GM23248 (cell line): Measurements from ENCODE around the gene KIF9. TPM values are rescaled to one million over a fixed set of nuclear protein-coding genes. Genes with fewer than 3 reads are reported as not detected.
"Not testable (repeated sequence)": the region's sequence is repeated elsewhere in the genome, so short reads cannot be mapped to it uniquely, and the experiment has no call there.

ENCODE experiments used
- DNase-seq: peaks from one replicate; pipeline ENCODE4 v3.0.0-alpha.2; 2015
- H2AFZ ChIP-seq: fragments of 200-600 bp; sonication (generic); 2 replicates; pipeline ENCODE4 v1.6.1; 2016; ENCODE audit warnings: antibody characterized with exemption
- H3F3A ChIP-seq: fragments of 200-600 bp; sonication (generic); 2 replicates; pipeline ENCODE4 v1.6.1; 2016; ENCODE audit warnings: mild to moderate bottlenecking, antibody characterized with exemption, mixed run types; ENCODE audit not compliant: insufficient read depth
- H3K27ac ChIP-seq: fragments of 200-600 bp; sonication (generic); 2 replicates; pipeline ENCODE4 v1.5.1; 2016; ENCODE audit warnings: mild to moderate bottlenecking
- H3K27me3 ChIP-seq: fragments of 200-600 bp; sonication (generic); replicated peaks from 2 replicates; pipeline ENCODE4 v1.6.1; 2016; ENCODE audit warnings: mild to moderate bottlenecking; ENCODE audit not compliant: insufficient read depth
- H3K36me3 ChIP-seq: fragments of 200-600 bp; sonication (generic); 2 replicates; pipeline ENCODE4 v1.6.1; 2016; ENCODE audit warnings: low read depth, mild to moderate bottlenecking
- H3K4me1 ChIP-seq: fragments of 200-600 bp; sonication (generic); 2 replicates; pipeline ENCODE4 v1.6.1; 2016; ENCODE audit warnings: mild to moderate bottlenecking; ENCODE audit not compliant: insufficient read depth
- H3K4me2 ChIP-seq: fragments of 200-600 bp; sonication (generic); one replicate; pipeline ENCODE4 v1.6.1; 2016; ENCODE audit warnings: mild to moderate bottlenecking; ENCODE audit not compliant: unreplicated experiment
- H3K4me3 ChIP-seq: fragments of 200-600 bp; sonication (generic); 2 replicates; pipeline ENCODE4 v1.5.1; 2016; ENCODE audit warnings: mild to moderate bottlenecking
- H3K79me2 ChIP-seq: fragments of 200-600 bp; sonication (generic); 2 replicates; pipeline ENCODE4 v1.6.1; 2016; ENCODE audit warnings: mild to moderate bottlenecking; ENCODE audit not compliant: insufficient read depth
- H3K9ac ChIP-seq: fragments of 200-600 bp; sonication (generic); 2 replicates; pipeline ENCODE4 v1.6.1; 2016; ENCODE audit warnings: mild to moderate bottlenecking
- H3K9me2 ChIP-seq: fragments of 200-600 bp; sonication (generic); 2 replicates; pipeline ENCODE4 v1.6.1; 2016; ENCODE audit warnings: mixed run types, mild to moderate bottlenecking, moderate library complexity; ENCODE audit not compliant: insufficient read depth
- H3K9me3 ChIP-seq: fragments of 200-600 bp; sonication (generic); one replicate; pipeline ENCODE4 v1.6.1; 2017; ENCODE audit warnings: low read depth
- H4K20me1 ChIP-seq: fragments of 200-600 bp; sonication (generic); 2 replicates; pipeline ENCODE4 v1.6.0; 2016; ENCODE audit not compliant: insufficient read depth
- EZH2 ChIP-seq: fragments of 200-600 bp; sonication (generic); IDR thresholded peaks from 2 replicates; pipeline ENCODE4 v1.6.1; 2018; ENCODE audit warnings: antibody characterized with exemption, mild to moderate bottlenecking; ENCODE audit not compliant: insufficient read depth, poor library complexity, severe bottlenecking
- EZH2phosphoT487 ChIP-seq: fragments of 200-600 bp; sonication (generic); IDR thresholded peaks from 2 replicates; pipeline ENCODE4 v1.6.1; 2018; ENCODE audit warnings: antibody characterized with exemption, moderate library complexity, mild to moderate bottlenecking, low read depth; ENCODE audit not compliant: insufficient read depth
- WGBS, 2 experiments: methylation state at CpG; one replicate each; pipeline ENCODE4 v1.1.6; 2015 to 2017; ENCODE audit warnings: low lambda C conversion rate in 2 of 2, low coverage in 1 of 2; ENCODE audit errors: missing lambda C conversion rate in 2 of 2; 5-methylcytosine and 5-hydroxymethylcytosine counted together
- in situ Hi-C: fragments of 300-500 bp; cut with MboI; formaldehyde crosslinking; loops from 2 replicates; pipeline ENCODE4 v1.15.0; 2020
- polyA plus RNA-seq: library from polyadenylated mRNA; unstranded; fragments of >200 nt; fragmentation: Nextera tagmentation; extraction: Ambion mirVana; gene quantifications from 2 replicates; pipeline ENCODE4 v1.2.1, GENCODE V29; 2016
- total RNA-seq: library from RNA; depleted of rRNA; stranded (reverse); fragments of >200 nt; shearing (Covaris generic); gene quantifications from 2 replicates; pipeline ENCODE4 v1.2.3, GENCODE V29; 2014

KIF9 gene
- total and polyA plus RNA-seq, 2 experiments from 2014 or later, result 5.8 to 14.6 TPM

GRCh38 chr3:47210863-47211405, 71.7 kb downstream of the KIF9 start:
- no peaks in the 10 kb centered on the region for H4K20me1 ChIP-seq
- H3K4me1 ChIP-seq, result no peaks in the 10 kb centered on the region
- no peaks in the 10 kb centered on the region for H3K36me3 ChIP-seq
- no peak for TF ChIP-seq EZH2
- TF ChIP-seq EZH2phosphoT487, result no peak
- no peaks in the 10 kb centered on the region for H3K79me2 ChIP-seq
- H3K9me3 ChIP-seq, result no peaks in the 10 kb centered on the region
- DNase-seq, result no peak
- 93 to 94% methylated on average over 3 of the region's 3 CpGs for WGBS, 2 experiments
- H2AFZ ChIP-seq, result no peak overlapping the region
- no peaks in the 10 kb centered on the region for H3K9me2 ChIP-seq
- no peak overlapping the region for H3K27ac ChIP-seq
- no peak overlapping the region for H3K4me3 ChIP-seq
- in situ Hi-C loops, result no loop called here
- H3K9ac ChIP-seq, result no peak overlapping the region
- H3F3A ChIP-seq, result no peaks in the 10 kb centered on the region
- no peaks in the 10 kb centered on the region for H3K27me3 ChIP-seq
- no peak overlapping the region for H3K4me2 ChIP-seq

GRCh38 chr3:47206022-47206421, 76.6 kb downstream of the KIF9 start:
- H3K4me2 ChIP-seq, H3K27ac ChIP-seq, H3K4me3 ChIP-seq, H2AFZ ChIP-seq, H3K79me2 ChIP-seq, H3K9ac ChIP-seq, H3K4me1 ChIP-seq, H3K27me3 ChIP-seq, in situ Hi-C loops, H3K9me3 ChIP-seq, H3K36me3 ChIP-seq, DNase-seq, H3K9me2 ChIP-seq, H4K20me1 ChIP-seq, H3F3A ChIP-seq: not testable (repeated sequence)
- WGBS, 2 experiments, result 87 to 88% methylated on average over 5 of the region's 5 CpGs

- H3K27me3 ChIP-seq, result no peaks in the 10 kb centered on the region
- H2AFZ ChIP-seq, result no peak overlapping the region
- H3K9me2 ChIP-seq, result no peaks in the 10 kb centered on the region
- no peaks in the 10 kb centered on the region for H3K4me1 ChIP-seq
- no peaks in the 10 kb centered on the region for H3K9me3 ChIP-seq
- H3K79me2 ChIP-seq, result no peaks in the 10 kb centered on the region
- H3K4me3 ChIP-seq, result no peak overlapping the region
- no peaks in the 10 kb centered on the region for H4K20me1 ChIP-seq
- TF ChIP-seq EZH2phosphoT487 (no peak), EZH2 (no peak)
- H3K36me3 ChIP-seq, result no peaks in the 10 kb centered on the region
- no peak overlapping the region for H3K9ac ChIP-seq
- no peaks in the 10 kb centered on the region for H3F3A ChIP-seq
- H3K4me2 ChIP-seq, result no peak overlapping the region
- no peak overlapping the region for H3K27ac ChIP-seq
- in situ Hi-C loops, result no loop called here
- DNase-seq, result no peak
Observed at GRCh38 chr3:47204875-47205274, 77.7 kb downstream of the KIF9 start.

GRCh38 chr3:47202542-47202941, 80.1 kb downstream of the KIF9 start:
- in situ Hi-C loops, result no loop called here
- no peak for DNase-seq
- WGBS, 2 experiments, result 89% methylated on average over 3 of the region's 3 CpGs
- Histone ChIP-seq H3K4me1 (no peaks in the 10 kb centered on the region), H3K9me3 (no peaks in the 10 kb centered on the region), H3K4me2 (no peak overlapping the region), H3K9me2 (no peaks in the 10 kb centered on the region), H4K20me1 (no peaks in the 10 kb centered on the region), H3K27ac (no peak overlapping the region), H3K36me3 (no peaks in the 10 kb centered on the region), H3K9ac (no peak overlapping the region), H2AFZ (no peak overlapping the region), H3K27me3 (no peaks in the 10 kb centered on the region), H3K79me2 (no peaks in the 10 kb centered on the region), H3F3A (no peaks in the 10 kb centered on the region), H3K4me3 (no peak overlapping the region)
- TF ChIP-seq EZH2 (no peak), EZH2phosphoT487 (no peak)

DNA sequence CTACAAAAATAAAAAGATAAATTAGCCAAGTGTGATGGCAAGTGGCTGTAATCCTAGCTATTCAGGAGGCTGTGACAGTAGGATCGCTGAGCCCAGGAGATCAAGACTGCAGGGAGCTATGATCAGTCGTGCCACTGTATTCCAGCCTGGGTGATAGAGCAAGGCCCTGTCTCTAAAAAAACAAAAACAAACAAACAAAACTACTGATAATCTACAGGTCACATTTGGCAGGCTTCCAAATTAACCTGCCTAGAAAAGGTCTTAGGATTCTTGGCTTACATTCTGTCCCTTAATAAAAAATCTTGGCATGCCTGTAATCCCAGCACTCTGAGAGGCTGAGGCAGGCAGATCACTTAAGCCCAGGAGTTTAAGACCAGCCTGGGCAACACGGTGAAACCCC, 85.3 kb downstream of the KIF9 start:
- Histone ChIP-seq H3K79me2 (no peaks in the 10 kb centered on the region), H3K4me2 (no peak overlapping the region), H3K4me3 (no peak overlapping the region), H2AFZ (no peak overlapping the region), H3F3A (no peaks in the 10 kb centered on the region), H3K9me3 (no peaks in the 10 kb centered on the region), H3K36me3 (no peaks in the 10 kb centered on the region), H3K9ac (no peak overlapping the region), H4K20me1 (no peaks in the 10 kb centered on the region), H3K27me3 (no peaks in the 10 kb centered on the region), H3K4me1 (no peaks in the 10 kb centered on the region), H3K9me2 (no peaks in the 10 kb centered on the region), H3K27ac (no peak overlapping the region)
- TF ChIP-seq EZH2 (no peak), EZH2phosphoT487 (no peak)
- in situ Hi-C loops, result no loop called here
- DNase-seq, result no peak
- WGBS, 2 experiments, result 97 to 98% methylated on average over 3 of the region's 3 CpGs
